HG03432 (cell line): Measurements from ENCODE around the gene EPHB4.
"Not testable (repeated sequence)": the region's sequence is repeated elsewhere in the genome, so short reads cannot be mapped to it uniquely, and the experiment has no call there.

Experiments
- ATAC-seq: cut with Tn5 transposase; IDR thresholded peaks from one replicate; pipeline ENCODE4 v1.9.1; 2021; ENCODE audit warnings: mild to moderate bottlenecking, moderate library complexity; ENCODE audit not compliant: unreplicated experiment

The EPHB4 gene

GRCh38 chr7:100854899-100855298, 27.6 kb upstream of the EPHB4 start:
- not testable (repeated sequence) for ATAC-seq

DNA sequence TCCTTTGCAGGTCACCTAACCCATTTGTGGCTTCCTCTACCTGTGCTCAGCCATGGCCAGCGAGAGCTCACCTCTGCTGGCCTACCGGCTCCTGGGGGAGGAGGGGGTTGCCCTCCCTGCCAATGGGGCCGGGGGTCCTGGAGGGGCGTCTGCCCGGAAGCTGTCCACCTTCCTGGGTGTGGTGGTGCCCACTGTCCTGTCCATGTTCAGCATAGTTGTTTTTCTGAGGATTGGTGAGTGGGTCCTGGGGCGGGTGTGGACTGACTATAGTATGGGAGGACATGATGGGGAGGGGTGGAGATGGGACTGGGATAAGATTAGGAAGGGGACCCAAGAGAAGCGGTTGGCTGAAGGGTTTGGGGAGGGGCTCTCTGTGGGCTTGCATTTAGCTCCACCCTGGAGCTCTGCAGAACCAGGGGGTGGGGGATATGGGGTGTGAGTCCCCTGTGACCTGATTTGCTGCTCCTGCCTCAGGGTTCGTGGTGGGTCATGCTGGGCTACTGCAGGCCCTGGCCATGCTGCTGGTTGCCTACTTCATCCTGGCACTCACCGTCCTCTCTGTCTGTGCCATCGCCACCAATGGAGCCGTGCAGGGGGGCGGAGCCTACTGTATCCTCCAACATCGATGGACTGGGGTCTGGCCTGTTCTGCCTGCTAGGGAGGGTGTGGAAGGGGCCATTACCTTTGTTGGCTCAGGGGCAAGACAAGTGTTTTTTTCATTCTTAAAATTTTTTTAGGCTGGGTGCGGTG, 27.0 kb upstream of the EPHB4 start:
- no peak for ATAC-seq

DNA sequence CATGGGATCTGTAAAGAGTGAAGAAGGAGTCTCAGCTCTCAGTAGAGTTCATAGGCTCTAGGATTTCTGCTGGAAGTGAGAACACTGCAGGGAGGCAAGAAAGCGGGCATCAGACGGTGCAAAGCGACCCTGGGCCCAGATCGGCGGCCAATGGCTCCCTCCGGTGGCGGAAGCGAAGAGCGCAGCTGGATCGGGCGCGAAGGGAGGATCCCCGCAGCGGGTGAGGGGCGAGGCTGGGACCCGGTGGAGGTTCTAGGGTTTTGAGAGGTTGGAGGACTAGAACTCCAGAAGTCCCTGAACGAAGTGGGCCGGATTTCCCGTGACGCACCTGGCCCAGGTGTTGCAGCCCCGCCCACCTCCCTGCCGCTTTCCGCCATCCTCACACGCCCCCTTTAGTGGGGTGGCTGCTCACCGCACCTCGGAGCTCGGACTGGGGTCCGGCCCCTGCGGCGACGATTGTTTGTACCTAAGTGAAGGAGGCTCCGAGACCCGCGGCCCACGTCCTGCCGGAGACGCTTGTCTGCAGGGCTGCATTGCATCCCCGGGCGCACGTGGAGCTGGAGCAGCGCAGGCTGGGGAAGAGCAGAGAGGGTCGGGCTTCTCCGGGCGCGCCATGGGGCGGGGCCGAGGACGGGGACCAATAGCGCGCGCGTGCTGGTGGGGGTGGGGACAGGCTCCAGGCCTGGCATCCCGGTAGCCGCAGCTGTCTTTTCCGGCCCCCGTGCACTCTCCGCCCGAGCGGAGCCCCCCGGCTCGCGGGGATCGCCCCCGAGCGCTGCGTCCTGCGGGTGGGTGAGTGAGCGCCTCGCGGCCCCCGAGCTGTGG, 24.9 kb upstream of the EPHB4 start, which contains the start of gene SLC12A9:
TSS of gene SLC12A9 (plus strand) at position 666 of the 825 bp plus-strand sequence. CDS start 1,485 bp downstream, outside the sequence.
- ATAC-seq = peak; percentile 91

DNA sequence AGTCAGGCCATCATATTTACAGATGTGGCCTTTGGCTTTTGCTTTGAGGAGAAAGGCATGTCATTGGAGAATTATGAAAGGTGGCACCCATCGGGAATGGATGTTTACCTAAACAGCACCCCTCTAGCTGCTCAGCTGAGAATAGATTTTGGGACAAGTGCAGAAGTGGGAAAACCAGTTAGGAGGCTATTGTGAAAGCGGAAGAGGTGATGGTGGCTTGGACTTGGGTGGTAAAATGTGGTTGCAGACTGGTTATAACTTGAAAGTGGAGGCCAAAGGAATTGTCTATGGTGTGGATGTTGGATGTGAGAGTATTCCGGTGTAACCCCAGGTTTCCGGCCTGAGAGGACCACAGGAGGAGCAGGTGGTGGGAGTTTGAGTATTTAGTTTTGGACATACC, 20.0 kb upstream of the EPHB4 start:
- ATAC-seq = no peak

GRCh38 chr7:100840470-100841100, 13.3 kb upstream of the EPHB4 start:
- no peak for ATAC-seq

GRCh38 chr7:100839361-100839760, 12.0 kb upstream of the EPHB4 start:
- ATAC-seq = no peak

- ATAC-seq = peak; percentile 66
Measured at GRCh38 chr7:100837099-100837836, 9.9 kb upstream of the EPHB4 start.

- no peak for ATAC-seq
Measured at GRCh38 chr7:100836812-100837098, 9.4 kb upstream of the EPHB4 start.

- no peak for ATAC-seq
Measured at GRCh38 chr7:100835903-100836811, 8.8 kb upstream of the EPHB4 start.

- no peak for ATAC-seq
Measured at GRCh38 chr7:100832281-100832633, 4.9 kb upstream of the EPHB4 start.

DNA sequence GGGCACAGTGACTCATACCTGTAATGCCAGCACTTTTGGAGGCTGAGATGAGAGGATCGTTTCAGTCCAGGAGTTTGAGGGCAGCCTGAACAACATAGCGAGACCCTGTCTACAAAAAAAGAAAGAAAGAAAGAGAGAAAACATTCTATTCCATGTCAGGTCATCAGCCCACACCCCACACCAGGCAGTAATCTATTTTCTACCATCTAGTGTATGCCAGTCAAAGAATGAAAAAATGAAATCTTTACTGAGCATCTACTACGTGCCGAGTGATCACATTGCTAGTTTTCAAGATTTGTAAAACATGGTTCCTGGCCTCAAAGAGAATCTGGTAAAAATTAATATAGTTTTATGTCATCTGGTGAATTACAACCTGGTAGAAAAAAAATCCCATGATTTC, 3.1 kb upstream of the EPHB4 start:
- no peak for ATAC-seq

DNA sequence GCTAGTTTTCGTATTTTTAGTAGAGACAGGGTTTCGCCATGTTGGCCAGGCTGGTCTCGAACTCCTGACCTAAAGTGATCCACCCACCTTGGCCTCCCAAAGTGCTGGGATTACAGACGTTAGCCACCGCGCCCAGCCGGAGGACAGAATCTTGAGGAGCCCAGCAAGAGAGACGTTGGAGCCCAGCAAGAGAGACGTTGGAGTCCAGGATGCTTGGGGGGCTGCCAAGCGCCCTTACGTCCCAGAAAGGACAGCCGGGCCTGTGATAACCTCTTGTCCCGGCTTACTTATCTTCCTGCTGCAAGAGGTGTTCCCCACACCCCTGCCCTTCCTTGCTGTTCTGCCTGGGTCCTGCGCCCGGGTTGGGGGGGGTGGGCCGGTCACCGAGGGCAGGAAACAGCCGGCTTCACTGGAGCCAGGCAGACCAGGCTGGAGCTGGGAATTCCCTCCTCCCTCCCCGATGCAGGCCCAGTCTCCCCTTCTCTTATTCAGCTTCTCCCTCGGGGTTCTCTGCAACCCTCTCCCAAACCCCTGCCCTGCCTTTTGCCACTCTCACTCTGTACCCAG, 1.9 kb upstream of the EPHB4 start:
- ATAC-seq = no peak

DNA sequence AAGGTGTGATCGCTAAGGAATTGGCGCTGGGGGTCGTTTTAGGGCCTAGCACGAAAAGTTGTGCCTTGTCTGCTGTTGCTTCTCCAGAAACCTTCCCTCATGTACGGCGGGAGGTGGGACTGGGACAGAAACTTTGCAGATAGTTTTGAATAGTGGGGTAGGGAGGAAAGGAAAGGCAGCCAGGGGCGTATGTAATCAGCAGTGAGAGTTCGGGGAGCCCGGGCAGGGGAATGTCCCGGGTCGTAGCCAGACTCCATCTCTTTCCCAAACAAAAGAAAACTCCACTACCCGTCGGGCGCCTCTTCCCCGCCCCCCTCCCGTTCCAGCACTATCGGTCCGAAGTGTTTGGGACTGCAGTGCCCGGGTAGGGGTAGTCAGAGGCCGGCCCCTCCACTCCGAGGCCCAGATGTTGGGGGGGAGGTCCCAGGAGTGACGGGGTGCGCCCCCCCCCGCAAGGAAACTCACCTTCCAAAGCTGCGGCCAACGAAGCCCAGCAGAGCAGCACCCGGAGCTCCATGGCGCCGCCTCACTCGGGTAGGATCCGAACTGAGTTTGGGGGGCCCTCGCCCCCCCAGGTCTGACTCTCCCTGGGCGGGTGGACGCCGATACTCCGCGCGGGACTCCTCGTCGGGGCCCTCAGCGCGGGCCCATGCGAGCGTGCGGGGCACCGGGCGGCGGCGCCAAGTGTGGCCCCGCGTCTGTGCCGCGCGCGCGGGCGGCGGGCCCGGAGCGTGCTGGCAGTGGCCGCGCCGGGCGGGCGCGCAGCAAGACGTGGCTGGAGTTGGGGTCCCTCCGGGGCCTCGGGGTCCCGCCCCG, 601 bp downstream of the EPHB4 start:
- no peak for ATAC-seq

DNA sequence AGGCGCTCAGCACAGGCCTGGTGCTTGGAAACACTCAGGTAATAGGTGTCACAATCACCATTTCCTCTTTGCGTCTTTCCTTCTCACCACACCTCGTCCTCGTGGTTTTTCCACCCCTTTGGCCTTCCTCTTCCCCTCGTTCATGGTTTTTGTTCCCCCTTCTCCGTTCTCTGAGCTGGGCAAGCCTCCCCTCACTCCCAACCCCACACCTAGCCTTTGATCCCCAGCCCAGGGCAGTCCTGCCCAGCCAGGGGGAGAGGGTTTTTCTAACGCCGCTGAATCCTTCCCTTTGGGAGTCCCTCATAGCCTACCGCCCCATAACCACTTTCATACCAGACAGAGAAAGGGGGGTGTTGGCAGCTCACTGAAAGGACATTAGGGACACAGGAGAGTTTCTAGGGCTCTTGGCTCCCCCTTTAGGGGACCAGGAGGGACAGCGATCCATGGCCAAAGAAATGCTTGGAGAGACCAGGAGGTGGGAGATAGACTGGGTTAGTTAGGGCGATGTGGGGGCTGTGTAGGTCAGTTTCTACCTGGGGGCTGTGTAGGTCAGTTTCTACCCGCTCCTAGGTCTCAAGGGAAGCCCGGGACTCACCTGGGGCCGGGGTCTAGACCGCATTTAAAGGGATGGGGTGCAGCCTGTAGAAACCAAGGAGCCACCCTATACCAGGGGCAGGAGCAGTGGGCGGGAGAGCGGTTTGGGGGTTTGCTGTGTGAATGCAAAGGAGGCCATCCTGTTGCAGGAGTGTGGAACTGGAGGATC, 1.4 kb downstream of the EPHB4 start:
- no peak for ATAC-seq

DNA sequence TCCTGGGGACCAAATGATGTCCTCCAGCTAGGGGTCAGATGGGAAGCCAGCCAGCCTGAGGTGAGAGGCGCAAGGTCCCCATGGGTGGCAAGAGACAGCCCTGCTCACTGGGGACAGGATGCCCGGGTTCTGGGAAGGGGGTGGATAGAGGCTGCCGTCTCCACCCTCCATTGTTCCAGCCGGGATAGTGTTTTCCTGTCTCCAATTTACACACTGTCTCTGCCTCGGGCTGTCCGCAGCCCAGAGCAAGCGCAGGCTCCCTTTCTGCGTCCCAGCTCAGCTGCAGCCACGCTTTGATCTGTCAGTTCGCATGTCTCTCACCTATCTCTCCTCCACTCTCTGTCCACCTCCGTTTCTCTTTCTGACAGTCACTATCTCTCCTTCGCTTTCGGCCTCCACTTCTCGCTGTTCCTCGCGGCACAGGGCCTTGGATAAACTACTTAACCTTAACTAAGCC, 2.1 kb downstream of the EPHB4 start:
- no peak for ATAC-seq

- ATAC-seq = no peak
Measured at GRCh38 chr7:100824499-100825214, 2.7 kb downstream of the EPHB4 start.

DNA sequence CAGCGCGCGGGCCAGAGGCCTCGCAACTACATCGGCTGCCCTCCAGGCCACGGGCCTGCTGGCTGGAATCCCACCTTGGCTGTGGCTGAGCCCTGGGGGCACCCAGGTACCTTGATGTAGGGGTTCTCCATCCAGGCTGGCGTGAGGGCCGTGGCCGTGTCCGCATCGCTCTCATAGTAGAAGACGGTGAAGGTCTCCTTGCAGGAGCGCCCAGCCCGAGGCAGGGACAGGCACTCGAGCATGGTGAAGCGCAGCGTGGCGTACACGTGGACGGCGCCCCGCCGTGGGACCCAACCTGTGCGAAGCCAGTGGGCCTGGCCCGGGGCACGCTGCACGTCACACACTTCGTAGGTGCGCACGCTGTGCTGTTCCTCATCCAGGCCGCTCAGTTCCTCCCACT, 3.8 kb downstream of the EPHB4 start:
- no peak for ATAC-seq

DNA sequence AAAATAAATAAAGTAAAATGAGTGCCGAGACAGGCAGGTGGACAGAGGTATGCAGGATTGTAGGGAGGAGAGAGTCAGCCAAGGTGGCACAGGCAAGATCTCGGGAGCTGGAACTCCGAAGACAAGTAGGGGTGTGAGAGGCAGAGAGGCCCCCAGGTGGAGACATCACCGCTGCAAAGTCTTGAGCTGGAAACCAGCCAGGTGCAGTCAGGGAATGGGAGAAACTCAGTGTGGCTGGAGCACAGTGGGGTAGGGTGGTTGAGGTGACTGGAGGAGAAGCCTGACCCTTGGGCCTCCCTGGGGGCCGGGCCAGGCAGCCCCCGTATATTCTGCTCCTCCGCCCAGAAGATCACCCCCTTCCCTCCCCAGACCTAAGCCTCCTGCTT, 4.2 kb downstream of the EPHB4 start:
- no peak for ATAC-seq
